Esophagus muscularis mucosa (tissue), 4 donors: ENCODE results near the gene SGSH. TPM values are rescaled to one million over a fixed set of nuclear protein-coding genes. Genes with fewer than 3 reads are reported as not detected.

Source experiments
- DNase-seq: peaks from one replicate; pipeline ENCODE4 v3.0.0-alpha.2; 2017; ENCODE audit errors: extremely low spot score
- H3K27ac ChIP-seq, 4 donors: fragments of 200-600 bp; sonication (generic); replicated peaks in 1 of 4; 1 replicate in 3 of 4; 2 replicates in 1 of 4; pipeline ENCODE4 v1.5.1; 2016 to 2019; ENCODE audit warnings: mild to moderate bottlenecking in 1 of 4
- H3K27me3 ChIP-seq, 4 donors: fragments of 200-600 bp; sonication (generic); one replicate each; pipeline versions ENCODE4 v1.5.1 to v1.6.0; 2016 to 2019
- H3K36me3 ChIP-seq, 4 donors: fragments of 200-600 bp; sonication (generic); one replicate each; pipeline ENCODE4 v1.5.1; 2016 to 2019
- H3K4me1 ChIP-seq, 4 donors: fragments of 200-600 bp; sonication (generic); one replicate each; pipeline ENCODE4 v1.5.1; 2016 to 2019
- H3K4me3 ChIP-seq, 4 donors: fragments of 200-600 bp; sonication (generic); 1 replicate in 2 of 4; 2 replicates in 2 of 4; pipeline ENCODE4 v1.5.1; 2016 to 2019; ENCODE audit warnings: mild to moderate bottlenecking in 4 of 4, moderate library complexity in 1 of 4
- H3K9me3 ChIP-seq, 4 donors: fragments of 200-600 bp; sonication (generic); 1 replicate in 3 of 4; 2 replicates in 1 of 4; pipeline ENCODE4 v1.5.1; 2016 to 2019
- CTCF ChIP-seq, 3 experiments: fragments of 200-600 bp in 2 of 3; fragments of 450-650 bp in 1 of 3; sonication (generic) in 2 of 3; IDR thresholded peaks; one replicate each; pipeline ENCODE4 v1.5.1; 2017 to 2019; ENCODE audit warnings: antibody characterized with exemption in 3 of 3, mild to moderate bottlenecking in 2 of 3, moderate library complexity in 1 of 3
- EP300 ChIP-seq: sonication (generic); formaldehyde crosslinking; IDR thresholded peaks from one replicate; pipeline ENCODE4 v1.6.1; 2017; ENCODE audit warnings: antibody characterized with exemption
- POLR2A ChIP-seq: fragments of 450-650 bp; IDR thresholded peaks from one replicate; pipeline ENCODE4 v1.6.1; 2017; ENCODE audit warnings: antibody characterized with exemption, moderate library complexity, mild to moderate bottlenecking, low read depth
- POLR2AphosphoS5 ChIP-seq, 2 donors: sonication (generic); formaldehyde crosslinking; IDR thresholded peaks; one replicate each; pipeline ENCODE4 v1.6.1; 2017; ENCODE audit warnings: antibody characterized with exemption in 2 of 2
- WGBS: methylation state at CpG from one replicate; pipeline ENCODE4 v1.1.5; 2018; 5-methylcytosine and 5-hydroxymethylcytosine counted together
- intact Hi-C: fragments of 100-400 bp; cut with DNase I; formaldehyde crosslinking; loops from one replicate; pipeline ENCODE4 v1.15.1; 2023
- total RNA-seq, 4 donors: library from RNA; depleted of rRNA; stranded (reverse); fragments of >200 nt; gene quantifications; one replicate each; pipeline versions ENCODE4 v1.1.0 to v1.2.1, GENCODE V29; 2016

SGSH gene
- total RNA-seq, 4 donors from 2014 or later, result 12.9 to 24.4 (median 21.3) TPM

DNA sequence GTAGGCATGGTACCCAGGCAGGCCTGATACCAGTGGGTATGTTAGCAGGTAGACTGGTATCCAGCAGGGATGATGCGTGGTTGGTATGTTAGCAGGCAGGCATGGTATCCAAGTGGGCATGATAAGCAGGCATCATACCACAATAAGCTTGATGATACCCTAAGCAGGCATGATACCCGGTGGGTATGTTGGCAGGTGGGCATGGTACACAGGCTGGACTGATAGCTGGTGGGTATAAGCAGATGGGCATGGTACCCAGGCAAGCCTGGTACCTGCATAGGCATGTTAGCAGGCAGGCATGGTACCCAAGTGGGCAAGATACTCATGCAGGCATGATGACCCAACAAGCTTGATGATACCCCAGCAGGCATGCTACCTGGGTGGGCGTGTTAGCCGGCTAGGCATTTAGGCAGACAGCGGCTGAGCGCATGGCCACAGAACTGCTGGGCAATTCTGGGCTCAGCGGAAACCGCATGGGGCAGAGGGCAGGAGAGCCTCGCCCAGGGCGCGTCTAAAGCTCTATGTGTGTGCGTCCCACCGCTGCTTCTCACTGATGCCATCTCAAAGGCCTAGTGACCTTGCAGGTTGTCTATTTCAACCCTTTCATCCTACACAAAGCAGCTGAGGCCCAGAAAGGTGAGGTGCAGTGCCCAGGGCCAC, 2.3 kb downstream of the SGSH start:
- no peaks in the 10 kb centered on the region for H3K9me3 ChIP-seq
- no peak overlapping the region for H3K4me3 ChIP-seq
- no peak overlapping the region for H3K27ac ChIP-seq
- TF ChIP-seq CTCF (IDR thresholded peaks at IDR 0.05) (no peak), POLR2AphosphoS5 (IDR thresholded peaks at IDR 0.05) (no peak), EP300 (no peak), POLR2A (no peak)
- H3K4me1 ChIP-seq, result peaks cover 15 to 39% (median 37%) of the 10 kb centered on the region in 4 donors
- WGBS, result 100% methylated on average over 2 of the region's 13 CpGs
- DNase-seq, result no peak
- peaks cover 8 to 54% (median 46%) of the 10 kb centered on the region in 4 donors for H3K36me3 ChIP-seq
- intact Hi-C loops, result loop anchor here (5.0 kb wide), 1 partner anchor 66 kb away; no protein-coding TSS in a partner anchor
- no peaks in the 10 kb centered on the region for H3K27me3 ChIP-seq

GRCh38 chr17:80216473-80217456, 3.4 kb downstream of the SGSH start:
- no peak overlapping the region for H3K27ac ChIP-seq
- no peaks in the 10 kb centered on the region for H3K27me3 ChIP-seq
- 96% methylated on average over 40 of the region's 40 CpGs for WGBS
- peaks cover 12 to 64% (median 56%) of the 10 kb centered on the region in 4 donors for H3K36me3 ChIP-seq
- H3K4me3 ChIP-seq, result no peak overlapping the region
- H3K9me3 ChIP-seq, result no peaks in the 10 kb centered on the region
- TF ChIP-seq POLR2A (no peak), CTCF (IDR thresholded peaks at IDR 0.05) (no peak), POLR2AphosphoS5 (IDR thresholded peaks at IDR 0.05) (no peak), EP300 (no peak)
- H3K4me1 ChIP-seq, result peaks cover 15 to 30% (median 27%) of the 10 kb centered on the region in 4 donors
- no peak for DNase-seq
- intact Hi-C loops, result loop anchor here (5.0 kb wide), 1 partner anchor 64 kb away; no protein-coding TSS in a partner anchor

DNA sequence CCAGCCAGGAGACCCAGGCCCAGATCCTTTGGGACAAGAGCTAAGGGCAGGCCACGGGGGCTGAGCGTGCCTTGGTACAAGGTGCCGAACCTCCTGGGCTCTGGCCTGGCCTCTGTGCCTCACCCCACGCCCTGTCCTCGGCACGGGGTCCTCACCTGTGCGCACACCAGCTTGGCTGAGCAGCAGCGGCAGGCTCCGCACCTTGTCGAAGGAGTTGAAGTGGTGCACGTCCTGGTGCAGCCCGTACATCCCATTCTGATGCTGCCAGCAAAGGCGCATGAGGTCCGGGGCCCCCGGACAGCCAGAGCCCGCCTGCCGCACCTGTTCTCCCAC, 5.3 kb downstream of the SGSH start:
- intact Hi-C loops, result loop anchor here (5.0 kb wide), 1 partner anchor 63 kb away; no protein-coding TSS in a partner anchor
- no peak for DNase-seq
- WGBS, result 91% methylated on average over 15 of the region's 17 CpGs
- H3K4me3 ChIP-seq, result no peak overlapping the region
- H3K27ac ChIP-seq, result no peak overlapping the region
- H3K4me1 ChIP-seq, result peaks cover 7 to 18% (median 15%) of the 10 kb centered on the region in 4 donors
- no peaks in the 10 kb centered on the region for H3K27me3 ChIP-seq
- TF ChIP-seq CTCF (IDR thresholded peaks at IDR 0.05), result no peak
- TF ChIP-seq POLR2AphosphoS5 (IDR thresholded peaks at IDR 0.05), result no peak
- no peak for TF ChIP-seq POLR2A
- no peak for TF ChIP-seq EP300
- H3K9me3 ChIP-seq, result no peaks in the 10 kb centered on the region
- peaks cover 30 to 83% (median 75%) of the 10 kb centered on the region in 4 donors for H3K36me3 ChIP-seq

- 93% methylated on average over 38 of the region's 48 CpGs for WGBS
- no peak overlapping the region for H3K27ac ChIP-seq
- TF ChIP-seq POLR2AphosphoS5 (IDR thresholded peaks at IDR 0.05) (no peak), POLR2A (no peak), CTCF (IDR thresholded peaks at IDR 0.05) (no peak), EP300 (no peak)
- H3K4me1 ChIP-seq, result peaks cover 3 to 12% (median 9%) of the 10 kb centered on the region in 4 donors
- peaks cover 31 to 88% (median 80%) of the 10 kb centered on the region in 4 donors for H3K36me3 ChIP-seq
- DNase-seq, result no peak
- no peaks in the 10 kb centered on the region for H3K27me3 ChIP-seq
- H3K4me3 ChIP-seq, result no peak overlapping the region
- intact Hi-C loops, result no loop called here
- H3K9me3 ChIP-seq, result no peaks in the 10 kb centered on the region
These were observed 5.9 kb downstream of the SGSH start for GRCh38 chr17:80214012-80214877.
